H1 (cell line): Measurements from ENCODE around the gene EVA1C. TPM values are rescaled to one million over a fixed set of nuclear protein-coding genes. Genes with fewer than 3 reads are reported as not detected.

Source experiments
- ATF2 ChIP-seq: IDR thresholded peaks from 2 replicates; pipeline ENCODE4 v1.6.1; 2012; ENCODE audit warnings: low read length, inconsistent platforms
- ATF3 ChIP-seq: IDR thresholded peaks from 2 replicates; pipeline ENCODE4 v1.6.1; 2011; ENCODE audit warnings: low read depth, mild to moderate bottlenecking, low read length; ENCODE audit not compliant: insufficient read depth
- BACH1 ChIP-seq: IDR thresholded peaks from 2 replicates; pipeline ENCODE4 v1.6.1; 2012; ENCODE audit warnings: low read length, improper control_type of control experiment
- CHD7 ChIP-seq: fragments of 300-600 bp; sonication (generic); IDR thresholded peaks from 2 replicates; pipeline ENCODE4 v1.7.1; 2012; ENCODE audit warnings: low read length, moderate library complexity, mild to moderate bottlenecking, inconsistent platforms; ENCODE audit not compliant: insufficient replicate concordance
- MAX ChIP-seq: IDR thresholded peaks from 2 replicates; pipeline ENCODE4 v1.6.1; 2012; ENCODE audit warnings: inconsistent platforms
- NANOG ChIP-seq: IDR thresholded peaks from 2 replicates; pipeline ENCODE4 v1.6.1; 2011; ENCODE audit warnings: low read length, low read depth, mild to moderate bottlenecking, inconsistent platforms; ENCODE audit not compliant: insufficient read depth, poor library complexity, severe bottlenecking
- POLR2AphosphoS5 ChIP-seq: IDR thresholded peaks from 2 replicates; pipeline ENCODE4 v1.6.1; 2011; ENCODE audit warnings: low read depth, low read length
- POU5F1 ChIP-seq: IDR thresholded peaks from 2 replicates; pipeline ENCODE4 v1.6.1; 2011; ENCODE audit warnings: low read depth, mild to moderate bottlenecking, low read length, moderate library complexity
- SUZ12 ChIP-seq: fragments of 200-600 bp; sonication (generic); IDR thresholded peaks from 2 replicates; pipeline ENCODE4 v1.6.1; 2012; ENCODE audit warnings: mild to moderate bottlenecking, inconsistent platforms, low read length, moderate library complexity, mixed read lengths
- polyA plus RNA-seq, 7 experiments: library from polyadenylated mRNA; depleted of rRNA in 3 of 7; stranded (reverse) in 5 of 7; unstranded in 2 of 7; fragments of >200 nt in 5 of 7; fragments of 200-250 nt in 2 of 7; gene quantifications; 1 replicate in 5 of 7; 2 replicates in 1 of 7; 4 replicates in 1 of 7; pipeline versions ENCODE4 v1.2.1 to v1.2.3, GENCODE V29; 2011 to 2013; ENCODE audit warnings: missing spikeins in 2 of 7, mixed read lengths in 2 of 7
- total RNA-seq: library from RNA; stranded (reverse); fragmentation: NEBNext Ultra II Directional; extraction: Animal tissue kit (Norgen Biotek cat#: 25700); gene quantifications from 2 replicates; pipeline ENCODE4 v1.2.1, GENCODE V29; 2021

Gene EVA1C
- total and polyA plus RNA-seq, 2 of the 8 experiments (the other 6 are each of a cell fraction or from before 2014, with no cell fraction given): 2.6 to 3.6 TPM

GRCh38 chr21:32547018-32547417 is 134.5 kb downstream of the EVA1C start (continued):
- TF ChIP-seq CHD7: no peak
- no peak for TF ChIP-seq POU5F1
- no peak for TF ChIP-seq NANOG
- no peak for TF ChIP-seq SUZ12
- no peak for TF ChIP-seq ATF3
- TF ChIP-seq MAX: no peak
- no peak for TF ChIP-seq POLR2AphosphoS5
- no peak for TF ChIP-seq ATF2
- TF ChIP-seq BACH1: no peak
